Activated CD8-positive, alpha-beta memory T cell treated with anti-CD3 and anti-CD28 coated beads, Interleukin-2, amount 50 U/mL, for 48 hours (primary cell): ENCODE results near the gene ETNK2.
"Not testable (repeated sequence)": the region's sequence is repeated elsewhere in the genome, so short reads cannot be mapped to it uniquely, and the experiment has no call there.

ENCODE experiments used
- DNase-seq: peaks from one replicate; pipeline ENCODE4 v3.0.0-alpha.2; 2020

The ETNK2 gene

GRCh38 chr1:204093781-204094180 is 58.1 kb downstream of the ETNK2 start:
- no peak for DNase-seq

GRCh38 chr1:204093421-204093717 is 58.5 kb downstream of the ETNK2 start:
- no peak for DNase-seq

GRCh38 chr1:204092632-204093420 is 59.0 kb downstream of the ETNK2 start:
- no peak for DNase-seq

- DNase-seq = no peak
Measured at GRCh38 chr1:204091787-204092312, 60.0 kb downstream of the ETNK2 start.

- no peak for DNase-seq
Measured at GRCh38 chr1:204091066-204091465, 60.8 kb downstream of the ETNK2 start.

- DNase-seq = not testable (repeated sequence)
Measured at GRCh38 chr1:204090132-204090531, 61.7 kb downstream of the ETNK2 start.

- no peak for DNase-seq
Measured at GRCh38 chr1:204089044-204089751, 62.6 kb downstream of the ETNK2 start.

- no peak for DNase-seq
Measured at GRCh38 chr1:204088596-204088995, 63.2 kb downstream of the ETNK2 start.

- DNase-seq = no peak
Measured at GRCh38 chr1:204087893-204088528, 63.8 kb downstream of the ETNK2 start.

GRCh38 chr1:204087181-204087892 is 64.5 kb downstream of the ETNK2 start:
- no peak for DNase-seq

- no peak for DNase-seq
Measured at GRCh38 chr1:204085876-204086275, 66.0 kb downstream of the ETNK2 start.

GRCh38 chr1:204084247-204084772 is 67.5 kb downstream of the ETNK2 start:
- DNase-seq = no peak

- no peak for DNase-seq
Measured at GRCh38 chr1:204083491-204083890, 68.4 kb downstream of the ETNK2 start.

GRCh38 chr1:204081791-204082513 is 69.9 kb downstream of the ETNK2 start:
- DNase-seq = no peak

- no peak for DNase-seq
Measured at GRCh38 chr1:204081164-204081790, 70.6 kb downstream of the ETNK2 start.
